NCI-H1092 (cell line): ENCODE data around the gene CBX3.
"Not testable (repeated sequence)": the region's sequence is repeated elsewhere in the genome, so short reads cannot be mapped to it uniquely, and the experiment has no call there.

Experiments used
- DNase-seq: peaks from one replicate; lab custom pipeline; 2025; lab: John Stamatoyannopoulos, UW

The CBX3 gene

GRCh38 chr7:26170663-26171062 lies 30.9 kb upstream of the CBX3 start:
- no peak for DNase-seq

- DNase-seq, result no peak
Measured at GRCh38 chr7:26171601-26172000, 29.9 kb upstream of the CBX3 start.

- DNase-seq, result no peak
Measured at GRCh38 chr7:26172048-26172447, 29.5 kb upstream of the CBX3 start.

- not testable (repeated sequence) for DNase-seq
Measured at GRCh38 chr7:26175903-26176302, 25.6 kb upstream of the CBX3 start.

GRCh38 chr7:26176696-26177095 lies 24.8 kb upstream of the CBX3 start:
- not testable (repeated sequence) for DNase-seq

GRCh38 chr7:26177269-26177668 lies 24.3 kb upstream of the CBX3 start:
- not testable (repeated sequence) for DNase-seq

GRCh38 chr7:26178272-26178960 lies 23.1 kb upstream of the CBX3 start:
- DNase-seq, result no peak

- DNase-seq, result no peak
Measured at GRCh38 chr7:26179422-26179821, 22.1 kb upstream of the CBX3 start.

GRCh38 chr7:26179826-26180497 lies 21.6 kb upstream of the CBX3 start:
- DNase-seq, result no peak

- no peak for DNase-seq
Measured at GRCh38 chr7:26180792-26181198, 20.8 kb upstream of the CBX3 start.

GRCh38 chr7:26181474-26182227 lies 19.9 kb upstream of the CBX3 start:
- DNase-seq, result no peak

GRCh38 chr7:26182283-26182682 lies 19.3 kb upstream of the CBX3 start:
- DNase-seq, result no peak

- DNase-seq, result no peak
Measured at GRCh38 chr7:26182706-26183105, 18.8 kb upstream of the CBX3 start.

- no peak for DNase-seq
Measured at GRCh38 chr7:26183545-26184280, 17.8 kb upstream of the CBX3 start.

- DNase-seq, result not testable (repeated sequence)
Measured at GRCh38 chr7:26184281-26185101, 17.1 kb upstream of the CBX3 start.

- no peak for DNase-seq
Measured at GRCh38 chr7:26185131-26185843, 16.3 kb upstream of the CBX3 start.

GRCh38 chr7:26185844-26186180 lies 15.7 kb upstream of the CBX3 start:
- DNase-seq, result no peak

- no peak for DNase-seq
Measured at GRCh38 chr7:26186364-26187311, 14.9 kb upstream of the CBX3 start.

GRCh38 chr7:26187380-26188205 lies 14.0 kb upstream of the CBX3 start:
- DNase-seq, result no peak
